ENCODE measurements around the gene ATAT1. TPM values are rescaled to one million over a fixed set of nuclear protein-coding genes. Genes with fewer than 3 reads are reported as not detected.

The ATAT1 gene
- total and polyA plus RNA-seq, 10 donors: 2.4 to 9.7 (median 7.3) TPM

- peak; percentile 89 for DNase-seq
- Histone ChIP-seq H3K27me3 (replicated peaks in 1 of 7) (no peaks in the 10 kb centered on the region), H3K9me3 (no peaks in the 10 kb centered on the region), H3K4me3 (peak overlapping the region; percentile 90 to 99 (median 96)), H3K36me3 (peaks cover 0 to 24% (median 8%) of the 10 kb centered on the region in 6 donors), H3K27ac (peak overlapping the region; percentile 93 to 100 (median 98)), H3K4me1 (peaks cover 44 to 84% (median 61%) of the 10 kb centered on the region in 6 donors)
- 10 to 25% (median 12%) methylated on average over 21 to 29 of the region's 29 CpGs for WGBS, 5 donors
- intact Hi-C loops (cut with DNase I; ENCODE audit: low total_unique reads): no loop called here
- TF ChIP-seq POLR2A (IDR thresholded peaks at IDR 0.05) (no peak), CTCF (IDR thresholded peaks at IDR 0.05 in 8 of 11, conservative IDR thresholded peaks at IDR 0.05 in 3 of 11) (peak in 2 of 11 experiments; percentile 19 to 33), POLR2AphosphoS5 (IDR thresholded peaks at IDR 0.05) (peak in 2 of 3 donors; percentile 37 to 52)
Observed at GRCh38 chr6:30685157-30686008, 58.7 kb downstream of the ATAT1 start.

- Histone ChIP-seq H3K4me3 (peak within 1 kb of the TSS; percentile 90 to 99 (median 96)), H3K4me1 (peaks cover 38 to 84% (median 61%) of the 10 kb centered on the region in 6 donors), H3K27ac (peak within 1 kb of the TSS; percentile 93 to 100 (median 98)), H3K9me3 (no peaks in the 10 kb centered on the region), H3K27me3 (replicated peaks in 1 of 7) (no peaks in the 10 kb centered on the region), H3K36me3 (peaks cover 0 to 16% (median 3%) of the 10 kb centered on the region in 6 donors)
- TF ChIP-seq CTCF (IDR thresholded peaks at IDR 0.05 in 8 of 11, conservative IDR thresholded peaks at IDR 0.05 in 3 of 11): peak in 2 of 11 experiments; percentile 4 to 10
- TF ChIP-seq POLR2A (IDR thresholded peaks at IDR 0.05): no peak
- TF ChIP-seq POLR2AphosphoS5 (IDR thresholded peaks at IDR 0.05): peak; percentile 75 to 84 (median 76)
- DNase-seq: peak; percentile 97
- intact Hi-C loops (cut with DNase I; ENCODE audit: low total_unique reads): no loop called here
- WGBS, 5 donors: 0 to 2% (median 1%) methylated on average over 24 to 41 of the region's 41 CpGs
Observed at GRCh38 chr6:30686009-30686907, 59.6 kb downstream of the ATAT1 start, which contains the start of gene PPP1R18. TSS of gene PPP1R18 (minus strand) at chr6:30686645. CDS start at chr6:30686018, 627 bp downstream.

- H3K36me3 ChIP-seq: peaks cover 0 to 7% (median 0%) of the 10 kb centered on the region in 6 donors
- H3K27ac ChIP-seq: peak overlapping the region; percentile 93 to 100 (median 98)
- H3K27me3 ChIP-seq (replicated peaks in 1 of 7): no peaks in the 10 kb centered on the region
- intact Hi-C loops (cut with DNase I; ENCODE audit: low total_unique reads): no loop called here
- peak in 1 of 11 experiments; percentile 14 for TF ChIP-seq CTCF (IDR thresholded peaks at IDR 0.05 in 8 of 11, conservative IDR thresholded peaks at IDR 0.05 in 3 of 11)
- peak in 1 of 3 donors; percentile 64 for TF ChIP-seq POLR2A (IDR thresholded peaks at IDR 0.05)
- TF ChIP-seq POLR2AphosphoS5 (IDR thresholded peaks at IDR 0.05): peak; percentile 96 to 98 (median 97)
- WGBS, 5 donors: 0 to 2% (median 1%) methylated on average over 31 to 51 of the region's 52 CpGs
- peaks cover 36 to 81% (median 58%) of the 10 kb centered on the region in 6 donors for H3K4me1 ChIP-seq
- H3K9me3 ChIP-seq: no peaks in the 10 kb centered on the region
- DNase-seq: peak; percentile 99
- H3K4me3 ChIP-seq: peak overlapping the region; percentile 90 to 99 (median 96)
Observed at GRCh38 chr6:30686908-30687658, 60.4 kb downstream of the ATAT1 start.

Measured in spleen (tissue), 11 donors.